Measurements from ENCODE around the gene TGFB1. TPM values are rescaled to one million over a fixed set of nuclear protein-coding genes. Genes with fewer than 3 reads are reported as not detected.
"Not testable (repeated sequence)": the region's sequence is repeated elsewhere in the genome, so short reads cannot be mapped to it uniquely, and the experiment has no call there.

Gene TGFB1
- polyA plus RNA-seq, 3 donors = 24.4 to 35.0 (median 32.8) TPM

- no peak for DNase-seq (ENCODE audit: extremely low read depth in 1 of 11, low read depth in 9 of 11, low spot score in 4 of 11)
Observed at GRCh38 chr19:41297628-41298347, 55.9 kb downstream of the TGFB1 start.

- no peak for DNase-seq (ENCODE audit: extremely low read depth in 1 of 11, low read depth in 9 of 11, low spot score in 4 of 11)
Observed at GRCh38 chr19:41296433-41296871, 57.3 kb downstream of the TGFB1 start.

- DNase-seq (ENCODE audit: extremely low read depth in 1 of 11, low read depth in 9 of 11, low spot score in 4 of 11) = no peak
Observed at GRCh38 chr19:41295499-41295898, 58.2 kb downstream of the TGFB1 start.

GRCh38 chr19:41294393-41294792 is 59.3 kb downstream of the TGFB1 start:
- no peak for DNase-seq (ENCODE audit: extremely low read depth in 1 of 11, low read depth in 9 of 11, low spot score in 4 of 11)

DNA sequence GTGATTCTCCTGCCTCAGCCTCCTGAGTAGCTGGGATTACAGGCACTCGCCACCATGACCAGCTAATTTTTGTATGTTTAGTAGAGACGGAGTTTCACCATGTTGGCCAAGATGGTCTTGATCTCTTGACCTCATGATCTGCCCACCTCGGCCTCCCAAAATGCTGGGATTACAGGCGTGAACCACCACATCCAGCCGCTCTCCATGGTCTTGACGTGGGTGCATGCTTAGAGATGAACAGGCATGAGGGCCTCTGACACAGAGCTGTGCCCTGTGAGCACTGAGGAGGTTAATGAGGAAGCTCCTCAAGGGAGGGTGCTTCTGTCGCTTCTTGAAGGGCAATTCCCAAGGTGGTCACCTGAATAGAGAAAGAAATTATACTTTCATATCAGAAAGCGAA is 63.9 kb downstream of the TGFB1 start:
- DNase-seq (ENCODE audit: extremely low read depth in 1 of 11, low read depth in 9 of 11, low spot score in 4 of 11) = not testable (repeated sequence)

DNA sequence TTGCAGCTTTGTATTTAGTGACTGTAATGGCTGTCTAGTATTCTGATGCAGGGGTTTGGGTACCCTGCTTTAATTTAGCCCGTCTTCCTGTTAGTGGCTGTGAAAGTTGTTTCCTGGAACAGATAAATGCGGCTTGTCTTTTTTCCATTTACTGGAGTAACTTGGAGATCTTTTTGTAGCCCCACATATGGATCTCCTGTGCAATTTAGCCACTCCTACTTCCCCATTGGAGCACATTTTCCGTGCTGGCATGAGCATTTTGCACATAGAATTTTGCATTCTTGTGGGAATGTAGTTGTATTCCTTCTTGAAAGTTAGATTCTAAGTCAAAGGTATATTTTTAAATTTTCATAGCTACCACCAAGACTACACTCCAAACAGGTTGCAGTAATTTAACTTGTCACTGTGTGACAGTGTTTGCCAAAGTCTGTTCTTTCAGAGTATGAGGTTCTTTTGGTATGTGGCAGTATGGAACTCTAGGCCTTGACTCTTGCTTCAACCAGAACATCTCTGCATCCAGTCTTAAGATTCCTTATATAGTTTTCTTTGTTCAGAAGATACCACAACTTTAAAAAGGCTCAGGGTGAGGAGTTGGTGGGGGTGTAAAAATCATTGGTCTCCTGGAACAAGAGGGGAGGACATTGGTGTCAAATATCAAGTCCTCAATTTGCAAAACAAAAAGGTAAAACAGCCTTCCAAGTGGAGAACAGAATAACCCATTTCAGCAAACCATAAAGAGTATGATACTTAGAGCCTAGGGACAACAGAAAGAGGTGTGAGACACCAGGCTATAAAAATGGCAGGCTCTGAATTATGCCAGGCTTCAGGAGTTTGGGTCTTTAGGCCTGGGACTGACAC is 64.8 kb downstream of the TGFB1 start:
- no peak for DNase-seq (ENCODE audit: extremely low read depth in 1 of 11, low read depth in 9 of 11, low spot score in 4 of 11)

Other genes starting within 250 kb of the TGFB1 start
- under 1 TPM in 1 of 3 donors, not detected in 2; 0.33 TPM for gene CYP2F1, start 239.5 kb downstream of the TGFB1 start, polyA plus RNA-seq (ENCODE audit: insufficient read length in 3 of 3)
- gene CYP2S1, start 160.7 kb downstream of the TGFB1 start, polyA plus RNA-seq (ENCODE audit: insufficient read length in 3 of 3) = under 1 TPM; 0.25 to 0.86 (median 0.82) TPM
- 10 to 100 TPM; 31.6 to 37.6 (median 34.5) TPM for gene AXL, start 134.7 kb downstream of the TGFB1 start, polyA plus RNA-seq (ENCODE audit: insufficient read length in 3 of 3)
- 100 to 1,000 TPM; 200 to 215 (median 202) TPM for gene HNRNPUL1, start 89.5 kb downstream of the TGFB1 start, polyA plus RNA-seq (ENCODE audit: insufficient read length in 3 of 3)
- gene CCDC97, start 43.8 kb downstream of the TGFB1 start, polyA plus RNA-seq (ENCODE audit: insufficient read length in 3 of 3) = 10 to 100 TPM; 30.9 to 37.8 (median 32.5) TPM
- 10 to 100 TPM in 1 of 3 donors, 1 to 10 TPM in 2; 5.8 to 10.4 (median 9.4) TPM for gene B9D2, start 10.2 kb upstream of the TGFB1 start, polyA plus RNA-seq (ENCODE audit: insufficient read length in 3 of 3)
- 10 to 100 TPM; 13.2 to 27.3 (median 13.6) TPM for gene TMEM91, start 22.6 kb upstream of the TGFB1 start, polyA plus RNA-seq (ENCODE audit: insufficient read length in 3 of 3)
- gene EXOSC5, start 43.4 kb upstream of the TGFB1 start, polyA plus RNA-seq (ENCODE audit: insufficient read length in 3 of 3) = 10 to 100 TPM; 16.8 to 20.1 (median 17.4) TPM
- gene BCKDHA, start 43.9 kb upstream of the TGFB1 start, polyA plus RNA-seq (ENCODE audit: insufficient read length in 3 of 3) = 10 to 100 TPM; 28.6 to 45.9 (median 43.9) TPM
- gene B3GNT8, start 73.5 kb upstream of the TGFB1 start, polyA plus RNA-seq (ENCODE audit: insufficient read length in 3 of 3) = 1 to 10 TPM; 2.1 to 3.9 (median 3.3) TPM
- gene DMAC2, start 86.0 kb upstream of the TGFB1 start, polyA plus RNA-seq (ENCODE audit: insufficient read length in 3 of 3) = 10 to 100 TPM; 50.5 to 73.2 (median 59.1) TPM
- 1 to 10 TPM; 4.2 to 7.2 (median 6.2) TPM for gene ERICH4, start 89.2 kb upstream of the TGFB1 start, polyA plus RNA-seq (ENCODE audit: insufficient read length in 3 of 3)
- gene CEACAM21, start 222.2 kb upstream of the TGFB1 start, polyA plus RNA-seq (ENCODE audit: insufficient read length in 3 of 3) = 1 to 10 TPM; 1.3 to 1.8 (median 1.4) TPM

Measured in renal cortex interstitium (tissue), 11 donors.